ENCODE results near the gene GRID1.

DNA sequence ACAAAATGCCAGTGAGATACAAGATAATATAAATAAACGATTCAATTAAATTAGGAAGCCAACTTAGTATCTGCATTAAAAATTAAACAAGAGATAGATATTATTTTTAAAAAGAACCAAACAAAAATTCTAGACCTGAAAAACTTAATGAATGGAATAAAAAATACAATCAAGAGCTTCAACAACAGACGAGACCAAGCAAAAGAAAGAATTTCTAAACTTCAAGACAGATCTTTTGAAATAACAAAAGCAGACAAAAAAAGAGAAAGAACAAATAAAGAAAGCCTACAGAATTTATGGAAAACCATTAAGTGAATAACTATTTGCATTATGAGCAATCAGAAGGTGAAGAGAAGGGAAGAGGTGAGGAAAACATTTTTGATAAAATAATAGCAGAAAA is 555.2 kb downstream of the GRID1 start:
- TF ChIP-seq CTCF (IDR thresholded peaks at IDR 0.05), result no peak
- no peak for TF ChIP-seq POLR2A (IDR thresholded peaks at IDR 0.05)
- no peak for TF ChIP-seq POLR2AphosphoS5 (IDR thresholded peaks at IDR 0.05; ENCODE audit: insufficient read depth in 1 of 2, low read depth in 1 of 2)
